Right cardiac atrium (tissue), 5 donors: ENCODE data around the gene MS4A6A. TPM values are rescaled to one million over a fixed set of nuclear protein-coding genes. Genes with fewer than 3 reads are reported as not detected.
A peak's percentile ranks its signal among the peaks of the same experiment; 100 is the strongest.

ENCODE experiments used
- ATAC-seq, 2 donors: fragments of 200-7000 bp; cut with Tn5 transposase; one replicate each; pipeline versions ENCODE4 v1.8.0 to v1.9.1; 2020; ENCODE audit warnings: moderate library complexity in 2 of 2, mild to moderate bottlenecking in 1 of 2
- DNase-seq, 3 donors: peaks; one replicate each; pipeline ENCODE4 v3.0.0-alpha.2; 2020
- H3K27ac ChIP-seq: one replicate; pipeline ENCODE4 v1.5.1; 2013; ENCODE audit warnings: mild to moderate bottlenecking, low read length, control low read depth, moderate library complexity
- H3K27me3 ChIP-seq: one replicate; pipeline ENCODE4 v1.6.1; 2013; ENCODE audit not compliant: control insufficient read depth, insufficient read depth
- H3K4me1 ChIP-seq: one replicate; pipeline ENCODE4 v1.6.1; 2013; ENCODE audit warnings: low read length; ENCODE audit not compliant: control insufficient read depth, insufficient read depth
- H3K4me3 ChIP-seq: one replicate; pipeline ENCODE4 v1.5.1; 2013; ENCODE audit warnings: low read length, control low read depth
- H3K9me3 ChIP-seq: one replicate; pipeline ENCODE4 v1.6.1; 2013; ENCODE audit warnings: low read length; ENCODE audit not compliant: control insufficient read depth
- WGBS: extraction: QIAGEN DNeasy Blood & Tissue Kit; methylation state at CpG from one replicate; pipeline ENCODE4 v1.1.7; 2013; 5-methylcytosine and 5-hydroxymethylcytosine counted together
- intact Hi-C, 4 donors: fragments of 100-400 bp; cut with DNase I; formaldehyde crosslinking; loops; one replicate each; pipeline versions ENCODE4 v1.11.0 to v1.14.0; 2022 to 2023
- long read RNA-seq, 4 donors: library from polyadenylated mRNA; unstranded; transcript quantifications; one replicate each; pipeline ENCODE4 v2.0.0, GENCODE V29; 2020 to 2021
- polyA plus RNA-seq: library from polyadenylated mRNA; stranded (reverse); fragments of 200-250 nt; gene quantifications from one replicate; pipeline ENCODE4 v1.2.3, GENCODE V29; 2013
- total RNA-seq, 4 donors: library from RNA; stranded (reverse); fragmentation: NEBNext Ultra II Directional; extraction: Animal tissue kit (Norgen Biotek cat#: 25700); gene quantifications; one replicate each; pipeline ENCODE4 v1.2.1, GENCODE V29; 2021
- donor health status: healthy with polysubstance abuse.
- donor health status: DM: no; HTN: yes; CAD: no.
- donor health status: DM: no; HTN: no; CAD: no.
- donor health status: DM: no; HTN: yes; CAD: no; lungs with severe emphysema.
- donor health status: DM: yes; HTN: yes; CAD: no.

Gene MS4A6A, protein sequence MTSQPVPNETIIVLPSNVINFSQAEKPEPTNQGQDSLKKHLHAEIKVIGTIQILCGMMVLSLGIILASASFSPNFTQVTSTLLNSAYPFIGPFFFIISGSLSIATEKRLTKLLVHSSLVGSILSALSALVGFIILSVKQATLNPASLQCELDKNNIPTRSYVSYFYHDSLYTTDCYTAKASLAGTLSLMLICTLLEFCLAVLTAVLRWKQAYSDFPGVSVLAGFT
- total RNA-seq = 10 to 100 TPM; 63.0 to 99.0 (median 82.8) TPM
- polyA plus RNA-seq = 16.5 TPM
- long read RNA-seq, donor 1, transcript MS4A6A-208 (6 exons, 1,806 nt) = major isoform, 22 of 58 reads
- long read RNA-seq, donor 1, partial matches to known transcripts = 16 of 58 reads
- long read RNA-seq, donor 1, other reads (novel, unspliced or antisense) = 18 of 58 reads
- long read RNA-seq, donor 2, transcript MS4A6A-208 (6 exons, 1,806 nt) = major isoform, 5 of 19 reads
- long read RNA-seq, donor 2, partial matches to known transcripts = 6 of 19 reads
- long read RNA-seq, donor 2, other reads (novel, unspliced or antisense) = 6 of 19 reads
- long read RNA-seq, donor 3, transcript MS4A6A-208 (6 exons, 1,806 nt) = major isoform, 35 of 64 reads
- long read RNA-seq, donor 3, partial matches to known transcripts = 15 of 64 reads
- long read RNA-seq, donor 3, other reads (novel, unspliced or antisense) = 13 of 64 reads
- long read RNA-seq, donor 4, transcript MS4A6A-208 (6 exons, 1,806 nt) = major isoform, 6 of 12 reads
- long read RNA-seq, donor 4, partial matches to known transcripts = 6 of 12 reads
- long read RNA-seq, donor 4, other reads (novel, unspliced or antisense) = 0 of 12 reads

DNA sequence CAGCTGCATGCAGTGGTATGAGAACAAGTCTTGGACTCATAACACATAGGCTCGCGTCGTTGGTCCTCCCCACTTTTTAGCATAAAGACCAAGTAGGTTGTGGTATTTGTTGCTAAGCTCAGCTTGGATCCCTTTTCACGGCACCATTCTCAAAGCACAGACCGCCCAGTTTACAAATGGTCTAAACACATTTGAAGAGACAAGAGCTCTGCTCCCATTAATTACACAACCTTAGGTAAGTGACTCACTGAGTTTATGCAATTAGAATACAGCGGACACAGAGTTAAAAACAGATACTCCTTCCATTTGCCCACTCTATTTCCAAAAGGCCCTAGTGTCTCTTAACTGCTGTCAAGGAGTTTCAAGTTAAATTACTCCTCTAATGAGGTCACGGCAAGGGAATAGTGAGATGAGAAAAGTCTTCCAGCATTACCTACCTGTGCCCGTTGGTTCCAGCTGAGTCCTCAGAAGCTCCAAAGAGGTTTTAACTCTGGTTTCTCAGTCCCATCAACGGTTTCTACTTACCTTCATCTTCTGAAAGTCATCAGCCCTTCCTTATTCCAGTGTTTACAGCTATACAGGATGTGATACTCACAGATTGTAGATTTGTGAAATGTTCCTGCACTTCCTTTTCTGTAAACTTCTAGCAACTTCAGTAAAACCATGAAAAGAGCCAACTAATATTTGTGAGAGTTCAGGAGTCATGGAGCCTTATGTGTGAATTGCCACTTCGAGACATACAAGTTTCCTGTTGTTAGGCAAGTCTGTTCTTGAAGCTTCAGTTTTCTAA is at the start of gene MS4A6A:
Gene MS4A6A, minus strand, starts transcription at position 543 of the 790 bp plus-strand sequence. CDS start 1,356 bp downstream, outside the sequence.
- no peaks in the 10 kb centered on the region for H3K9me3 ChIP-seq
- intact Hi-C loops = no loop called here
- H3K27ac ChIP-seq = peak within 1 kb of the TSS; percentile 5
- no peaks in the 10 kb centered on the region for H3K4me1 ChIP-seq
- no peaks in the 10 kb centered on the region for H3K27me3 ChIP-seq
- H3K4me3 ChIP-seq = peak within 1 kb of the TSS; percentile 31
- peak in 1 of 2 donors; percentile 42 for ATAC-seq
- 71% methylated on average over 10 of the region's 10 CpGs for WGBS
- DNase-seq = no peak

DNA sequence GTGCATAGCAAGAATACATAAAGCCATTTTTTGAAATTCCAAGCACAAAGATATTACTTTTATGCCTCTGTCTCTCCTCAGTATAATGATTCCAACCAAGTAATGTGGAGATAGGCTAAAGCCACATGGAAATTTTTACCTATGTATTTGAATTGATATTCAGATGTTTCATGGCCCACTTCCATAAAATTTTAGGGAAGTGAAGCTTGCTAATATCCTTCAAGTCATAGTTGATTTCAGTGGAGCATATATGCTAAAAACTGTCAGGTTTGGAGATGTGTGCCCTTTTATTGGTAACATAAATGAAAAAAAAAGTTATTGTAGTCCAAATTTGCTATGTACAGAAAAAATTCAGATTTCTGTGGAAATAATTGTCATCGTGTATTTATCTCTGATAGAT is 47.8 kb upstream of the MS4A6A start:
- Histone ChIP-seq H3K4me3 (no peak overlapping the region), H3K4me1 (no peaks in the 10 kb centered on the region), H3K27me3 (no peaks in the 10 kb centered on the region), H3K27ac (no peak overlapping the region), H3K9me3 (no peaks in the 10 kb centered on the region)
- WGBS = 58% methylated on average over 1 of the region's 1 CpG
- DNase-seq (no peak), ATAC-seq (no peak)
- intact Hi-C loops = no loop called here

DNA sequence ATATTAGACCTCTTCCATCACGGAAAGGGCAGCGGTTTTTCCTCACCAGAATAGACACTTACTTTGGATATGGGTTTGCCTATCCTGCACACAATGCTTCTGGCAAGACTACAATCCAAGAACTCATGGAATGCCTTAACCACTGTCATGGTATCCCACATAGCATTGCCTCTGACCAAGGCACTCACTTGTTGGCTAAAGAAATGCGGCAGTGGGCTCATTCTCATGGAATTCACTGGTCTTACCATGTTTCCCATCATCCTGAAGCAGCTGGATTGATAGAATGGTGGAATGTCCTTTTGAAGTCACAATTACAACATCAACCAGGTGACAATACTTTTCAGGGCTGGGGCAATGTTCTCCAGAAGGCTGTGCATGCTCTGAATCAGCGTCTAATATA is 39.3 kb upstream of the MS4A6A start:
- intact Hi-C loops = no loop called here
- ATAC-seq = no peak
- Histone ChIP-seq H3K27me3 (no peaks in the 10 kb centered on the region), H3K4me1 (no peaks in the 10 kb centered on the region), H3K27ac (no peak overlapping the region), H3K9me3 (no peaks in the 10 kb centered on the region), H3K4me3 (no peak overlapping the region)
- WGBS = 89% methylated on average over 4 of the region's 4 CpGs
- DNase-seq = no peak

DNA sequence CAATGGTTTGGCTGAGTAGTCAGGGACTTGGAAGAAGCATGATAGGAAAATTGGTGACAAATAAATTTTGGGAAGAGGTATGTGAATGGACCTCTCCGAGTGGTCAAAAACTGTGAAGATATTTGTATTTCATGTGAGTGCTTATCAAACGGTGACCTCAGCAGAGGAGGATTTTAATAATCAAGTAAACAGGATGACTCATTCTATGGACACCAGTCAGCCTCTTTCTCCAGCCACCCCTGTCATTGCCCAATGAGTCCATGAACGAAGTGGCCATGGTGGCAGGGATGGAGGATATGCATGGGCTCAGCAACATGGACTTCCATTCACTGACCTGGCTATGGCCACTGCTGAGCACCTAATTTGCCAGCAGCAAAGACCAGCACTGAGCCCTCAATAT is 38.8 kb upstream of the MS4A6A start:
- DNase-seq = no peak
- Histone ChIP-seq H3K27ac (no peak overlapping the region), H3K9me3 (no peaks in the 10 kb centered on the region), H3K4me1 (no peaks in the 10 kb centered on the region), H3K27me3 (no peaks in the 10 kb centered on the region), H3K4me3 (no peak overlapping the region)
- 50% methylated on average over 3 of the region's 3 CpGs for WGBS
- no peak for ATAC-seq
- intact Hi-C loops = no loop called here

DNA sequence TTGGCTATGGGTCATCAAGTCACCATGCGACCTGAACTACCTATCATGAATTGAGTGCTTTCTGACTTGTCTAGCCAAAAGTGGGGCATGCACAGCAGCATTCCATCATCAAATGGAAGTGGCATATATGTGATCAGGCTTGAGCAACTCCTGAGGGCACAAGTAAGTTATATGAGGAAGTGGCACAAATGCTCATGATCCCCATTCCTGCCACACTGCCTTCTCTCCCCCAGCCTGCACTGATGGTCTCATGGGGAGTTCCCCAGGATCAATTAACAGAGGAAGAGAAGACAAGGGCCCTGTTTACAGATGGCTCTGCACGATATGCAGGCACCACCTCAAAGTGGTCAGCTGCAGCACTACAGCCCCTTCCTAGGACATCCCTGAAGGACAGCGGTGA is 38.3 kb upstream of the MS4A6A start:
- ATAC-seq (no peak), DNase-seq (no peak)
- H3K4me3 ChIP-seq = no peak overlapping the region
- H3K27ac ChIP-seq = no peak overlapping the region
- intact Hi-C loops = no loop called here
- no peaks in the 10 kb centered on the region for H3K9me3 ChIP-seq
- 88% methylated on average over 3 of the region's 3 CpGs for WGBS
- no peaks in the 10 kb centered on the region for H3K27me3 ChIP-seq
- H3K4me1 ChIP-seq = no peaks in the 10 kb centered on the region

DNA sequence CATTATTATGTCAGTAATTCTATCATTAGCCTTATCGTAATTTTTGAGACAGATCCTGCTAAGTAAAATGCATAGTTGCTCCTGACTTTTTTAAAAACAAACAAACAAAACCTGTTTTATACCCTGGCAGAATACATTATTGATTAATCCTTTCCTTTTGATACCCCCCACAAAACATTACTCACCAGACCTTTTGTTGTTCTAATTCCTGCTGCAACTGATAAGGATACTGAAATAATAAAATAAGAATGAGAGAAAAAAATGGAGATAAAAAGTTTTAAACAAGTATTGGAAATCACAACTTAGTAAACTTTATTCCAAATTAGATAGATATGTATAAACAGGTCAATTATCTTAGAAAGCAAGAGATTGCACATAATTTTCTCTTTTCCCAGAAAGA is 31.5 kb upstream of the MS4A6A start:
- Histone ChIP-seq H3K4me3 (no peak overlapping the region), H3K27me3 (no peaks in the 10 kb centered on the region), H3K9me3 (no peaks in the 10 kb centered on the region), H3K27ac (no peak overlapping the region), H3K4me1 (no peaks in the 10 kb centered on the region)
- WGBS = 82% methylated on average over 1 of the region's 1 CpG
- no peak for ATAC-seq
- no peak for DNase-seq
- intact Hi-C loops = no loop called here

DNA sequence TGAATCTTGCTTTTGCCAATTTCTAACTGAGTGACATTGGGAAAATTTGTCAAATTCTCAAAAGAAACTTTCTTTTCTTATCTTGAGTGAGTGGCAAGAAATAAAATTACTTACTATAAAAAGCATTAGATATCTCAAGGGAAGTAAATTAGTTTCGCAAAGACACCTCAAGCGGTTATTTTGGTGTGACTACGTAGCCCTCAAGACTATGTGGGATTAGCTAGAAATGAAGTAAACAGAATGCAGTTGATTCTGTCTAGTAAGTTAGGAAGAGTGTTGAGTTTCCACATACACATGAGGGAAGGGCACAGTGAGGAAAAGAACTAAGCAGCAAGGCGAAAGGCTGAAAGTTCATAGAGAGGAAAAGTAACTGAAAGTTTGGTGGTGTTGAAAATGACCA is 28.3 kb upstream of the MS4A6A start:
- Histone ChIP-seq H3K9me3 (no peaks in the 10 kb centered on the region), H3K4me3 (no peak overlapping the region), H3K27ac (no peak overlapping the region), H3K4me1 (no peaks in the 10 kb centered on the region), H3K27me3 (no peaks in the 10 kb centered on the region)
- no peak for ATAC-seq
- 83% methylated on average over 4 of the region's 4 CpGs for WGBS
- DNase-seq = no peak
- intact Hi-C loops = no loop called here

DNA sequence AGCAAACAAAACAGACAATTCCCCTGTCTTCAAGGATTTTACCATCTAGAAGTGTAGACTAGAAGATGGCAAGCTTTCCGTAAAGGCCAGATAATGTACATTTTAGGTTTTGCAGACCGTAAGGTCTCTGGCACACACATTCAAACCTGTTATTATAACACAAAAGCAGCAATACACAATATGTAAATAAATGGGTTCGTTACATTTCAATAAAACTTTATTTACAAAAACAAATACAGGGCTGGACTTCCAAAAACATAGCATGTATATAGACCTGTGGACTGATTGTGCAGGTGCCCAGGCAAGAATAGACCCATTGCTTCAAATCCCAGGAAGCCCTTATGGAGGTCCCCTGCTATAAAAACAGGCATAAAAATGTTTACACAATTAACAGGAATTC is 27.1 kb upstream of the MS4A6A start:
- H3K4me3 ChIP-seq = no peak overlapping the region
- H3K27me3 ChIP-seq = no peaks in the 10 kb centered on the region
- WGBS = 93% methylated on average over 3 of the region's 3 CpGs
- no peaks in the 10 kb centered on the region for H3K9me3 ChIP-seq
- ATAC-seq = no peak
- H3K27ac ChIP-seq = no peak overlapping the region
- intact Hi-C loops = no loop called here
- no peak for DNase-seq
- H3K4me1 ChIP-seq = no peaks in the 10 kb centered on the region

DNA sequence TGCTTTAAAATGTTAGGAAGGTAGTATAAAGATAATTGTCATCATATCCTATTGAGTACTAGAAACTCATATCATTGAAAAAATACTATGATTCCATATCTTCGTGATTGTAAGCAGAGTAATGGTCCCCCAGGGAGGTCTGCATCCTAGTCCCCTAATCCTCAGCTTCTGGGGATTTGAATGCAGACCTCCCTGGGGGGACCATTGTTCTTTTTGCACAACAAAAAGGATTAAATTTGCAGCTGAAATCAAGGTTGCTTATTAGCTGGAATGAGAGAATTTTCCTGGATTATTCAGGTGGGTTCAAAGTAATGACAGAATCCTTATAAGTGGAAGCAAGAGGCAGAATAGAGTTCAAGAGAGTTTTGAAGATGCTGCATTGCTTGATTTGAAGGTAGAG is 26.1 kb upstream of the MS4A6A start:
- intact Hi-C loops = no loop called here
- DNase-seq = no peak
- no peak overlapping the region for H3K4me3 ChIP-seq
- no peak for ATAC-seq
- H3K27me3 ChIP-seq = no peaks in the 10 kb centered on the region
- H3K27ac ChIP-seq = no peak overlapping the region
- WGBS = 31% methylated on average over 1 of the region's 1 CpG
- no peaks in the 10 kb centered on the region for H3K4me1 ChIP-seq
- no peaks in the 10 kb centered on the region for H3K9me3 ChIP-seq

DNA sequence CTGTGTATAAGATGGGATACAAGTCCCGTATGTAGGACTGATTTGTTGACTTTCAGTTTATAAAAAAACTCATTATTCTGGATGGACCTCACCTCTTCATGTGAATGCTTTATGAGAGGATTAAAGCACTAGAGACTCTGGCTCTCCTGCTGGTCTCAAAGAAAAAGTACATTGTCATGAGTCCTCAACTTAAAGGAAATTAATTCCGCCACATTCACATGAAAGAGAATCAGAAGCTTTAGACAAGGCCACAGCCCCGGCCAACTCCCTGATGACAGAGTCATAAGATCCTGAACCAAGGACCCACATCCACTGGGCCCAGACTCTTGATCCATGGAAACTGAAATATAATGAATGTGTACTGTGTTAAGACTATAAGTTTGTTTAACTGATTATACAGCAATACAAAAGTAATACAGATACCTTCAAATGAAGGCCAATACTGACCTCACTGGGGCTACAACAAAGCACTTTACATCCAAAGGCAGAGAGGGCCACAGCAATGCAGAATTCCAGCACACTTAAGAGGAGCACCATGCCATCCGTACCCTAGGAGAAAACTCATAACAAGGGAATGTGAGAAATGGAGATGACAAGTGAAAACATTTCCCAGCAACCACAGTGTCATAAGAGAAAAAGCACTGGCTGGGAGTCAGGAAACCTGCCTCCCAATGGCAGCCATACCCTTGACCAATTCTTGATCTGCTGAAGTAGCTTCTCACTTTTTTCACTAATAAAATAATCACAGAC is 25.4 kb upstream of the MS4A6A start:
- whole genome bisulfite sequencing = 82% methylated on average over 4 of the region's 4 CpGs

More for the DNA sequence above, 25.4 kb upstream of the MS4A6A start:
- intact Hi-C loops = no loop called here
- Histone ChIP-seq H3K4me3 (no peak overlapping the region), H3K27me3 (no peaks in the 10 kb centered on the region), H3K4me1 (no peaks in the 10 kb centered on the region), H3K9me3 (no peaks in the 10 kb centered on the region), H3K27ac (no peak overlapping the region)
- DNase-seq (no peak), ATAC-seq (no peak)
